GM18511 (cell line): ENCODE results near the gene AUTS2.
A peak's percentile ranks its signal among the peaks of the same experiment; 100 is the strongest.
"Not testable (repeated sequence)": the region's sequence is repeated elsewhere in the genome, so short reads cannot be mapped to it uniquely, and the experiment has no call there.

Experiments used
- ATAC-seq: cut with Tn5 transposase; IDR thresholded peaks from one replicate; pipeline ENCODE4 v1.9.1; 2021; ENCODE audit warnings: mild to moderate bottlenecking, moderate library complexity; ENCODE audit not compliant: unreplicated experiment

Gene AUTS2

DNA sequence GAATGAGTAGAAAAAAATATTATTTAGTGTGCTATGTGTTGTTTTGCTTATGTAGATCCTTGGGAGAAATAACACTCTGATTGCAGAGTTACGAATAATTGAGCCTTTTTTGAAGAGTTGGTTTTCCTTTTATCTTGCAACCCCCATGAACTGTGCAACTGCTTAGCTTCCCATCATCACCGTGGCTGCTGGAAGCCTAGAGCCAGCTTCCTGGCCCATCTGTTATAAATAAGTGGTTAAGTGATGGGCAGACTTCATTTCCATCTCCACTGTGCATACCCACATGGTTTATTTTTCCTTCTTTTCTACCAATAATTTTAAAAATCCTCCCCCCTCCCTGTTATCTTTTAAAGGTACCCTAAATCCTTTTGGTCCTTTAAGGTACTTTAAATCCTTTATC lies 978.8 kb downstream of the AUTS2 start:
- no peak for ATAC-seq

- ATAC-seq, result no peak
Measured at GRCh38 chr7:70578131-70578530, 979.9 kb downstream of the AUTS2 start.

DNA sequence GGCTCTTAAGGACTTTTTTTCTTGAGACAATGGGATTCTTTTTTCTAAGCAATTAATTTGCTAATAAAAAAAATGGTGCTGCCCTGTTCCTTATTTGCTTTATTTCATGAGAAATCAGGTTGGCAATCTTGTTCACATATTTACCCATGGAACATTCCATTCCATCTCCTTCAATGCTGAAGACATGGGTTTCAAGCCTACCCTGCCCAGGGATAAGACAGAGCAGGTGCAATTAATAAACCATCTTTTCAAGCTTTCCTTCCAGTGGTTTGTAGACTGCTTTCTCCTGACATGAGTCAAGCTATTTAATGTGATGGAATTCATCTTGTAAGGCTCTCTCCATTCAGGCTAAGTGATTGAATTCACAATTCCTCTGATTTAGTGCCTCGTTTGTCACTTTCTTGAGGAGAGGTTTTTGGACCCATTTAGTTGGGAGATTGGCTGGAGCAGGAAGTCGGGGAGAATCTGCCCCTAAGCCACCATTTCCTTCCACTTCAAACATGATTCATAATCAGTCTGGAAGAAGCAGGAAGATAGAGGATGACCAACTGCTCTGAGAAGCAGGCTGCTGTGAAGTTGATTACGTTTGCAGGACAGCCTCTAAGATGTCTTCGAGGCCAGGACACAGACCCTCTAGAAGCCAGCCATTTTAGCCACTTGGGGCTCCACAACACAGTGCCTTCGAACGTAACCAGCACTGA lies 981.3 kb downstream of the AUTS2 start:
- ATAC-seq, result no peak

DNA sequence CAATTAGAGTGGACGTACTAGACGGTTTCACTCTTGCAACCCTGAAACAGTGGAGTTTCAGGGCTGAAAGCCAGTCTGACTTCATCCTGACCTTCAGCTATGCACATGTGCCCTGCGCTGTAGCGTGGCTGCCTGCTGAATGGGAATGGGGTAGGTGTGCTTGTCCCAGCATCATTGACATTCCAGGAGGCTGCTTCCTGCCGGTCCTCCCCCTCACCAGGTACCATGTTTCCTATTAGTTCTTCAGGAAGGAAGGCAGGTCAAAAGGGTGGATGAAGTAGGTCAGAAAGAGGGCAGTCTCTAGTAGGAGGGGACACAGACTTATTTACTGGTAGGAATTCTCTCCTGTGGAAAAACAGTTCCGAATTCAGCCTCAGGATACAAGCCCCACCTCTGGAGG lies 981.9 kb downstream of the AUTS2 start:
- no peak for ATAC-seq

- ATAC-seq, result no peak
Measured at GRCh38 chr7:70582927-70583895, 984.9 kb downstream of the AUTS2 start.

- no peak for ATAC-seq
Measured at GRCh38 chr7:70583965-70584883, 985.9 kb downstream of the AUTS2 start.

DNA sequence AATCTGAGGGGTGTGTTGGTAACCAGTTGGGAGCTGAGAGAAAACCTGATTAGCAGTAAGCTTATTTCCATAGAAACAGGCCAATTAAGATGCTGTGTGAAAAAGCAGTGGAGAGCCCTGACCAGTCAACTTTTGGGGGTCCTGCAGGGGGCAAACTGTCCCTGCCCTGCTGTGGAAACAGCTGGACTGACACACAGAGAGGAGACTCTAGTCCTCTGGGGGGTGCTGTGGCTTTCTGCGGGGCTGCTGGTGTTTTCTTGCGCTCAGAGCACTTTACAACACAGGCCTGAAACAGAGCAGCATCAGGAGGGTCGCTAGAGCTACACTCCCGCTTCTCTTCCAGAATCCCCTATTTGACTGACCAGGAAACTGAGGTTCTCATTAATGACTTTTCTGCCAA lies 986.8 kb downstream of the AUTS2 start:
- no peak for ATAC-seq

DNA sequence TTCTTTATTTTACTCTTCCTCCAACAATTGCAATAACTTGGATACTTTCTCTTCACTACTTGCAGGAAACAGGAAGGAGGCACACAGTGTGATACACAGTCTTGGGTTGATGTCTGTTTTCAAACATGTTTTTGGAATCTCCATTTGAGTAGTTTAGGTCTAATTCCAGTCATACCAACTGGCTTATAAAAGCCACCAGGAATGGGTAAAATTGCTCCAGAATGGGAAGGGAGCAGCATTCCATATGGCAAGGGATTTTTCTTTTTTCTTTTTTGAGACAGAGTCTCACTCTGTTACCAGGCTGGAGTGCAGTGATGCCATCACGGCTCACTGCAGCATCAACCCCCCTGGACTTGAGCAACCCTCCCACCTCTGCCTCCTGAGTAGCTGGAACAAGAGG lies 988.5 kb downstream of the AUTS2 start:
- ATAC-seq, result no peak

- ATAC-seq, result no peak
Measured at GRCh38 chr7:70587739-70588138, 989.5 kb downstream of the AUTS2 start.

DNA sequence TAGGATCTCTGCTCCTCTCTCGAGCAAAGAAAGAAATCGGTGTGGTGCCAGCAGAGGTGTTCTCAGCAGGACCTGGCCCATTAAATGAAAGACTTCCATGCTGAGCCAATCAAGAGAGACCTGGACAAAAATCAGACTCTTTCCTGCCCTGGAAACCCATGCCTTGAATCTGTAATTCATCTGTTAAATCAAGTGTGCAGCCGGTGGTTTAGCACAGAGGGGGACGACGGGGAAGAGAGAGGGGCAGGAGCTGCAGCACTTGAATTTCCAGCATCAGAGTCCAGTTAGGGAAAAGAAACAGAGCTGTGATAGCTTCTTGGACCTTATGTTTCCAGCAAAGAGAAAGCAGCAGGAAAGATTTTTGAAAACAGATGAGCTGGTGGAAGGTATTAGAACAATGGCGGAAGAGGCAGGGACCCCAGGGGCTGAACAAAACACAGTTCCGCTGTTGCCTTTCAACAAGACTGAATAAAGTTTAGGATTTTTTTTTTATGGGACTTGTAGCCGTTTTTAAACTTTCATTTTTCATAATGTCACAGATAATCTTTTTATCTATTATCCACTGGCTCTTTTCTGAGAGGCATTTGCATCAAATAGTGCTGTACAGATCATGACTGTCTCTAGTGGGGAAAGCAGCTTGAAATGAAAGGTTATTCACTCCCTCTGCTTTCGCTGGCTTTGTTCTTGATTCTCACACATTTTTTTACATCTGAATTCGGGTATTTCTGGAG lies 990.1 kb downstream of the AUTS2 start:
- ATAC-seq, result no peak

GRCh38 chr7:70589010-70589409 lies 990.7 kb downstream of the AUTS2 start:
- no peak for ATAC-seq

DNA sequence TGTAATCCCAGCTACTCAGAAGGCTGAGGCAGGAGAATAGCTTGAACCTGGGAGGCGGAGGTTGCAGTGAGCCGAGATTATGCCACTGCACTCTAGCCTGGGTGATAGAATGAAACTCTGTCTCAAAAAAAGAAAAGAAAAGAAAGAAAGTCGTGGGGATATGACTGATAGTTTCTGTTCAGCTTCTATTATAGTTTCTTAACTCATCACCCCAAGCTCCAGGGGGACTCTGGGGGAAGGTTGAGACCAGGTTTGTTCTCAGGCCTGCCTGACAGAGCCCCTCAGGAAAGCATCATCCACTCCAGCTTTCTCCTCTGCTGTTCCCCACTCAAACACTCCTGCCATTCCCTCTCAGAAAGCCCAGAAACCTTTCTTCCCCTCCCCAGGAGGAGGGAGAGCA lies 991.3 kb downstream of the AUTS2 start:
- peak; percentile 49 for ATAC-seq

DNA sequence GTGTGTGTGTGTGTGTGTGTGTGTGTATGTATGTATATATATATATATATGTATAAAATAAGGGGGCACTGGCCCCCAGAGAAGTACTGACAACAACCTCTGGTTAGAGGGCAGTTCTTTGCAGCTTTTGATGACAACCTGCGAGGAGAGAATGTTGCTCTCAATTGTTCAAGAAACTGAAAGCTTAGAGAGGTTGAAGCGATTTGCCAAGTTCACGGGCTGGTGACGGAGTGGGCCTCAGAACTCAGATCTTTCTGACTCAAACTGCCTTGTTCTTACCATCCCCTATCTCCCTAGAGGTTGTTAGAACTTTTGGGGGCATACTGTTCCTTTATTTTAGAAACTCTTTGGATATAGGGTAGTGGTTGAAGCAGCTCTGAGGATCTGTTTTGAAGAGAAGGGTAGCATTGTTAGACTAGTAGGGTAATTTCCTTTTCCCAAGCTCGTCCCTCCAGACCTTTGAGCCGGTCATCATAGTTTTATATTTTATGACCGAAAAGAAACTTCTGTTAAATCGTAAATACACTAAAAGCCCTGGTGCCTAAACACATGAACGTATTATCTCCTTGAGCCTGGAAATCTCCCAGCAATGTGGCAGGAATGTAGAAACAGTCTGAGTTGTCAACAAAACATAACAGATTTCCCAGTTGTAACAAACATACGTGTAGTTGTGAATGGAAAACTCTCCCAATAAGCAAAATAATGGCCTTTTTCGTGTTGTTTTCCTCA lies 992.0 kb downstream of the AUTS2 start:
- peak; percentile 26 for ATAC-seq

GRCh38 chr7:70591643-70592042 lies 993.4 kb downstream of the AUTS2 start:
- no peak for ATAC-seq

GRCh38 chr7:70592171-70592570 lies 993.9 kb downstream of the AUTS2 start:
- no peak for ATAC-seq

- no peak for ATAC-seq
Measured at GRCh38 chr7:70594170-70594569, 995.9 kb downstream of the AUTS2 start.

- not testable (repeated sequence) for ATAC-seq
Measured at GRCh38 chr7:70594885-70595284, 996.6 kb downstream of the AUTS2 start.

DNA sequence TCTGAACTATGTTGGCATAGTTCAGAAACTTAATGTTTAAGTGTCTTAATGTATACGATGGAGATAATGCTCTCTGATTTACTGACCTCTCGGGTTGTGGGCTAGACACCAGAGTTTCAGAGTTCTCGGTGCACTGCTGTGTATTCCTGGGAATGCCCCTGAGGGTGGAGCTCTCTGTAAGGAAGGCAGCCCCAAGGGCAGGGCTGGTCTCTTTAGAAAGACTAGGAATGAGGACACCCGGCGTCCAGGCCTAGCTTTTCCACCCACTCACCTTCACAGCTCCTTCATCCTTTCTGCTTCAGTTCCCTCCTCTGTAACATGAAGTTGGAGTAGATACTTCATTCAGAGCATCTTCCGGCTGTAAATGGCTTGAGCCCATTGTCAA lies 997.1 kb downstream of the AUTS2 start:
- ATAC-seq, result peak; percentile 8

GRCh38 chr7:70595755-70596597 lies 997.7 kb downstream of the AUTS2 start:
- peak; percentile 61 for ATAC-seq
